ENCODE measurements around the gene PLEKHA6. TPM values are rescaled to one million over a fixed set of nuclear protein-coding genes. Genes with fewer than 3 reads are reported as not detected.

Gene PLEKHA6
- total and polyA plus RNA-seq, 12 donors: 3.3 to 34.9 (median 18.1) TPM

DNA sequence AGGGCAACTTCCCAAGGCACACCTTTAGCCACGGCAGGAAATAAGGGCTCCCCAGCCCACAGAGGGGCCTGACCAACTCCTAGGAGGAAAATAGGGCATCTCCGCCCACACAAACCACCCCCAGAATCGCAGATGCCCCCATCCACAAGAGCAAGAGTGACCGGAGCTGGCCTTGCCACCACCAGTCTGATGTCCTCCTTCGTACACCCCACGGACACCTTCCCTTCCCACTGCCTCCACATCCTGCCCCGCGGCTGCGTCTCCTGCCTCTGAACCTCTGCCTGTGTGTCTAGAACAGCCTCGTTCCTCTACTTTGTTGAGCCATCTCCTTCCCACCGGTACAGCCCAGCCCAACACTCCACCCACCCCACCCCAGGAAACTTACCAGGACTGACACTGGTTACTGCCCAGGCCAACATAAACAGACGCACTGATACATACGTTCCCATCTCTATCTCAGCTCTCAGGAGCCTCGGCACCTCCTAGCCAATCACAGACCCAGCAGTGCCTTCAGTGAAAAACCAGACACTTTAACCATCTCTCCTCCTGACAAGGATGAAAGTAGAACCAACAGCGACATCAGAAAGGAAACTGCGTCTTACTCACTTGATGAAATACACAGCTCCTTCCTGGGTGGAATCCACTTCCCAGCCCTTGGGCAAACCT, 7.6 kb upstream of the PLEKHA6 start:
- 55 to 62% methylated on average over 16 of the region's 16 CpGs for WGBS, 2 donors
- peaks cover 0 to 25% (median 17%) of the 10 kb centered on the region in 9 donors for H3K4me1 ChIP-seq
- no peaks in the 10 kb centered on the region for H3K9me3 ChIP-seq
- no peak overlapping the region for H3K27ac ChIP-seq
- H3K27me3 ChIP-seq: peaks cover 0 to 7% (median 0%) of the 10 kb centered on the region in 7 donors
- TF ChIP-seq, protein P1, sequence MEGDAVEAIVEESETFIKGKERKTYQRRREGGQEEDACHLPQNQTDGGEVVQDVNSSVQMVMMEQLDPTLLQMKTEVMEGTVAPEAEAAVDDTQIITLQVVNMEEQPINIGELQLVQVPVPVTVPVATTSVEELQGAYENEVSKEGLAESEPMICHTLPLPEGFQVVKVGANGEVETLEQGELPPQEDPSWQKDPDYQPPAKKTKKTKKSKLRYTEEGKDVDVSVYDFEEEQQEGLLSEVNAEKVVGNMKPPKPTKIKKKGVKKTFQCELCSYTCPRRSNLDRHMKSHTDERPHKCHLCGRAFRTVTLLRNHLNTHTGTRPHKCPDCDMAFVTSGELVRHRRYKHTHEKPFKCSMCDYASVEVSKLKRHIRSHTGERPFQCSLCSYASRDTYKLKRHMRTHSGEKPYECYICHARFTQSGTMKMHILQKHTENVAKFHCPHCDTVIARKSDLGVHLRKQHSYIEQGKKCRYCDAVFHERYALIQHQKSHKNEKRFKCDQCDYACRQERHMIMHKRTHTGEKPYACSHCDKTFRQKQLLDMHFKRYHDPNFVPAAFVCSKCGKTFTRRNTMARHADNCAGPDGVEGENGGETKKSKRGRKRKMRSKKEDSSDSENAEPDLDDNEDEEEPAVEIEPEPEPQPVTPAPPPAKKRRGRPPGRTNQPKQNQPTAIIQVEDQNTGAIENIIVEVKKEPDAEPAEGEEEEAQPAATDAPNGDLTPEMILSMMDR (IDR thresholded peaks at IDR 0.05): no peak
- intact Hi-C loops (cut with DNase I): loop anchor here in 6 of 10 donors (5.0 to 10.0 kb wide), 4 partner anchors 110 to 503 kb away; partner anchors contain the start of gene SNRPE (in 3 of the 6)
- H3K36me3 ChIP-seq: no peaks in the 10 kb centered on the region
- no peak overlapping the region for H3K4me3 ChIP-seq
- DNase-seq (no peak), ATAC-seq (no peak)

DNA sequence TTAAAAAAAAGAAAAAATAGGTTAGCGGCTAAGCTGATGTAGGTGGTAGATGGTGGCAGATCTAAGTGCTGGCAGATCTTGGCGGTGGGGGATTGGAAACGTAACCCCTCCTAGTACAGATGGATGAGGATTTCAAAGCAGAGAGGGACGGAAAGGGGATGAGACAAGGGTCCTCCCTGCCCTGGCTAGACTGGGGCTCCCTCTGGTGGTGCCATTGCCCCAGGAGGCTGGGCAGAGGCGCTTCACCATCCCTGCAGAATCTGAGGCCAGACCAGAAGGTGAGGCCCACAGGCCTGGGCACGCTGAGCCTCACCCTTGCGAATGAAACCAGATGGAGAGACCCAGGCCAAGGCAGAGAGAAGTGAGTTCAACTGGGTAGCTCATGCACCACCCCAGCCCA, 7.0 kb upstream of the PLEKHA6 start:
- TF ChIP-seq, protein P1 (IDR thresholded peaks at IDR 0.05): peak in 7 of 9 donors; percentile 5 to 39 (median 32)
- Histone ChIP-seq H3K9me3 (no peaks in the 10 kb centered on the region), H3K4me1 (peaks cover 0 to 27% (median 17%) of the 10 kb centered on the region in 9 donors), H3K4me3 (no peak overlapping the region), H3K27me3 (peaks cover 0 to 7% (median 0%) of the 10 kb centered on the region in 7 donors), H3K27ac (no peak overlapping the region), H3K36me3 (no peaks in the 10 kb centered on the region)
- no peak for DNase-seq
- ATAC-seq: no peak
- intact Hi-C loops (cut with DNase I): loop anchor here in 6 of 10 donors (5.0 to 10.0 kb wide), 4 partner anchors 109 to 502 kb away; partner anchors contain the start of gene SNRPE (in 3 of the 6)
- WGBS, 2 donors: 90% methylated on average over 7 of the region's 7 CpGs

DNA sequence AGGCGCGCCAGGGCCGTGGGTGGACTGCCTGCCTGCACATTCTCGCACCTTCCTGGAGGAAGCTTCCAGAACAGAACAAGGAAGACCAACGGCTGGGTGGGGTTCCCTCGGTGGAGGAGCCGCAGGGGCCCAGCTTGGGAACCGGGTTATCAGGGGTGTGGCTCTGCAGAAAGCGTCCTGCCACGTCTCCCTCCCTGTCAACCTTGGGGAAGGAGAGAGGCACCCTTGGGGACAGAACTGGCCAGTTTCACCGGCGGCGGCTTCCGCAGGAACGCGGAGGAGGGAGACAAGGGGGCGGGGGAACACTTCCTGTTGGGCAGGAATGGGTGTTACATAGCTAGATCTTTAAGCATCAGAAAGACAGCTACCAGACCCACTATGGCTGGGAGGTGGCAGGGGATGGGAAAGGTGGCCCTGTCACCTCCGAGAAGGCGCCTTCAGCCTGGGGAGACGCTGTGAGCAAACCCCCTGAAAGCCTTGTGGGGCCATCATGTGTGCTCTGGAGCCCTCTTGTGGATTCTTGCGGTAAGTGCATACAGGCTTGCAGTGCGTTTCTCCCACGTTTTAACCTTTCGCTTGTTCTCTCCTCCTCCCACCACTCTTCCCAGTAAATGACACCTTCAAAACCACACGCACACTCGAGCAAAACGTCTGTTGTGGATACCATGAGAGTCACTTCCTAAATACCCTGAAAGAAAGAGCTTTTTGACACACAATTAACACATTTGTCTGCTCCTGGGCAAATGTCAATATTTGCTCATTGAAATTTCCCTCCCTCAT, 3.8 kb upstream of the PLEKHA6 start:
- H3K27ac ChIP-seq: peak overlapping the region in 9 of 10 donors; percentile 57 to 81 (median 69)

More for the DNA sequence above, 3.8 kb upstream of the PLEKHA6 start:
- H3K27me3 ChIP-seq: peaks cover 0 to 17% (median 0%) of the 10 kb centered on the region in 7 donors
- DNase-seq: peak; percentile 76 to 81
- WGBS, 2 donors: 0 to 1% methylated on average over 27 of the region's 27 CpGs
- no peaks in the 10 kb centered on the region for H3K36me3 ChIP-seq
- H3K4me3 ChIP-seq: peak overlapping the region in 9 of 10 donors; percentile 24 to 59 (median 47)
- intact Hi-C loops (cut with DNase I): loop anchor here (1.0 to 10.0 kb wide), 15 partner anchors 101 to 499 kb away; partner anchors contain the start of genes GOLT1A (in 5 of the 10) and SNRPE (in 3 of the 10)
- TF ChIP-seq, protein P1 (IDR thresholded peaks at IDR 0.05): peak; percentile 93 to 98 (median 96)
- peak; percentile 70 to 85 (median 84) for ATAC-seq
- no peaks in the 10 kb centered on the region for H3K9me3 ChIP-seq
- peaks cover 4 to 57% (median 34%) of the 10 kb centered on the region in 9 donors for H3K4me1 ChIP-seq

All from heart right ventricle (tissue), 16 donors.